GM12872 (cell line): ENCODE measurements around the gene BMP2K.

Experiments
- TF ChIP-seq, protein P1 (sequence below): IDR thresholded peaks from 3 replicates; pipeline ENCODE4 v1.5.1; 2011; ENCODE audit warnings: low read depth, mild to moderate bottlenecking, low read length, moderate library complexity; ENCODE audit not compliant: insufficient read depth

Gene BMP2K

DNA sequence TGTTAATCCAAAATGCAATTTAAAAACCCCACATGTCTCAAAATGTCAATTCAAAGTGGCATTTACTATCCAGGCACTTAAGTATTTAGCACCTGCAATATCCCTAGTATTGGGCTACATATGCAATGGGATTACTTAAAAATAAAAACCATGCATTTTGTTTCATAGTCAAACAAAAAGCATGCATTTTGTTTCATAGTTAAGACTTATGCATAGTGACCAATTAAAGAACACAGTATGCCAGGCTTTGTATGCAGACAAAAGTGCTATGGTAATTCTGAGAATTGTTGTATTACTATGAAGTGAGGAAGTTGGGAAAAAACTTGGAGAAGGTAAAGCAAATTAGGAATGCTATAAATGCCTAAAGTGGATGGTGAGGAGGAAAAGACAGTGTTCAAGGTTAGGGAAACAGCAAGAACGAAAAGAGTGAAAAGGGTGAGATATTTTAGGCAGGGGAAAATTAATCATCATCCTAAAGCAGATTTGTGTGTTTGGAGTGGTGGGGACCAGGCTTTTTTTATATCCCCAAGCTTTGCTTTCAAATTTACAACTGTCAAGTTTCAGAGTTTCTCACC is 10.6 kb upstream of the BMP2K start:
- TF ChIP-seq, protein P1, sequence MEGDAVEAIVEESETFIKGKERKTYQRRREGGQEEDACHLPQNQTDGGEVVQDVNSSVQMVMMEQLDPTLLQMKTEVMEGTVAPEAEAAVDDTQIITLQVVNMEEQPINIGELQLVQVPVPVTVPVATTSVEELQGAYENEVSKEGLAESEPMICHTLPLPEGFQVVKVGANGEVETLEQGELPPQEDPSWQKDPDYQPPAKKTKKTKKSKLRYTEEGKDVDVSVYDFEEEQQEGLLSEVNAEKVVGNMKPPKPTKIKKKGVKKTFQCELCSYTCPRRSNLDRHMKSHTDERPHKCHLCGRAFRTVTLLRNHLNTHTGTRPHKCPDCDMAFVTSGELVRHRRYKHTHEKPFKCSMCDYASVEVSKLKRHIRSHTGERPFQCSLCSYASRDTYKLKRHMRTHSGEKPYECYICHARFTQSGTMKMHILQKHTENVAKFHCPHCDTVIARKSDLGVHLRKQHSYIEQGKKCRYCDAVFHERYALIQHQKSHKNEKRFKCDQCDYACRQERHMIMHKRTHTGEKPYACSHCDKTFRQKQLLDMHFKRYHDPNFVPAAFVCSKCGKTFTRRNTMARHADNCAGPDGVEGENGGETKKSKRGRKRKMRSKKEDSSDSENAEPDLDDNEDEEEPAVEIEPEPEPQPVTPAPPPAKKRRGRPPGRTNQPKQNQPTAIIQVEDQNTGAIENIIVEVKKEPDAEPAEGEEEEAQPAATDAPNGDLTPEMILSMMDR, result no peak

- TF ChIP-seq, protein P1, result no peak
Observed at GRCh38 chr4:78766026-78766425, 10.1 kb upstream of the BMP2K start.

GRCh38 chr4:78766650-78767049 is 9.5 kb upstream of the BMP2K start:
- TF ChIP-seq, protein P1, result no peak

- TF ChIP-seq, protein P1, result no peak
Observed at GRCh38 chr4:78767350-78767749, 8.8 kb upstream of the BMP2K start.

DNA sequence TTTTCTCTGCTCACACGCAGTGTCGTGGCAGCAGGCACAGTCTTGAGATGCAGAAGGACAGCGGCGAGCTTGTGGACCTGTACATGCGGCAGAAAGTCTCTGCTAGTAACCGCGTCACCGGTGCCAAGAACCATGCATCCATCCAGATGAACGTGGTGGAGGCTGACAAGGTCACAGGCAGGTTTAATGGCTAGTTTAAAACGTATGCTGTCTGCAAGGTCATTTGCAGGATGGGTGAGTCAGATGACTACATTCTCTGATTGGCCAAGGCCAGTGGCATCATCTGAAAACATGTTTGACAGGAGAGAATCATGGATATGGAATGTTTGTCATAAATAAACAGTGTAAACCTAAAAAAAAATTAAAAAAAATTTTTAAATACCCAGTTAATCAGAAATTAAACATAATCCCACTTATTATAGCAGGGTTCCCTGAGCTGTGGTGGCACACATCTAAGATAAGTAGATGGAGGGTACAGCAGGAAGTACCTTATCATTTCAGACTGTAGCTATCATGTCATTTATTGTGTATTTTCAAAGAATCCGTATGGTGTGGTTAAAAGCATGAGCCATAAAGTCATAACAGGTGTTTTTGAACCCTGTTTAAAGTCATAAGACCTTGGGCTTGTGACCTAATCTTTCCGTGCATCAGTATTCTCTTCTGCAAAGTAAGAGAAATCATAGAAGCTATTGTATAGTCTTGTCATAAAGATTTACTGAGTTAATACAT is 7.5 kb upstream of the BMP2K start:
- TF ChIP-seq, protein P1, result no peak

GRCh38 chr4:78770091-78770642 is 6.0 kb upstream of the BMP2K start:
- TF ChIP-seq, protein P1, result no peak

DNA sequence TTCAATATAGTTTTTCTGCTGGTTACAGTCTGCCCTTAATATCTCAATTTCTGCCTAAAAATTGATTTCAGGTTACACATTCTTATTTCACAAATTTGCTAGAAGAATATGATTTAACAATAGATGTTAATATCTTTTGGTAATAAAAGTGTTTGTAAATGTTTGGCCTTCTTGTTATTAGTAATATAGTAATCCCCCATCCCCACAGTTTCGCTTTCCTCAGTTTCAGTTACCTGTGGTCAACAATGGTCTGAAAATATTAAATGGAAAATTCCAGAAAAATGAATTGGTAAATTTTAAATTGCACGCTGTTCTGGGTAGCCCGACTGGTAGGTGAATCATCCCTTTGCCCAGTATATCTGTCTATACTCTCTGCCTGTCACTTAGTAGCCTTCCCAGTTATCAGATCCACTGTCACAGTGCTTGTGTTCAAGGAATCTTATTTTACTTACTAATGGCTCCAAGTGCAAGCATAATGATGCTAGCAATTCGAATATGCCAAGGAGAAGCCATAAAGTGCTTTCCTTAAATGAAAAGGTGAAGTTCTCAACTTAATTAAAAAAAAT is 3.5 kb upstream of the BMP2K start:
- TF ChIP-seq, protein P1, result no peak
